GM23338 (cell line): Measurements from ENCODE around the gene BTBD16. TPM values are rescaled to one million over a fixed set of nuclear protein-coding genes. Genes with fewer than 3 reads are reported as not detected.

Experiments used
- ATAC-seq: fragments of 200-7000 bp; cut with Tn5 transposase; 3 replicates; pipeline ENCODE4 v1.9.1; 2020
- DNase-seq: peaks from one replicate; pipeline ENCODE4 v3.0.0-alpha.2; 2015; ENCODE audit warnings: low spot score
- H2AFZ ChIP-seq: fragments of 200-600 bp; sonication (generic); 2 replicates; pipeline ENCODE4 v1.8.0; 2016; ENCODE audit warnings: antibody characterized with exemption, mild to moderate bottlenecking, moderate library complexity
- H3F3A ChIP-seq: fragments of 200-600 bp; sonication (generic); replicated peaks from 2 replicates; pipeline ENCODE4 v1.8.0; 2017; ENCODE audit warnings: antibody characterized with exemption, mixed run types, low read depth
- H3K27ac ChIP-seq: fragments of 200-600 bp; sonication (generic); 2 replicates; pipeline ENCODE4 v1.6.1; 2016; ENCODE audit warnings: low read depth
- H3K27me3 ChIP-seq: fragments of 200-600 bp; sonication (generic); 2 replicates; pipeline ENCODE4 v1.8.0; 2016; ENCODE audit warnings: mild to moderate bottlenecking, mixed run types, moderate library complexity; ENCODE audit not compliant: insufficient read depth
- H3K36me3 ChIP-seq: fragments of 200-600 bp; sonication (generic); 2 replicates; pipeline ENCODE4 v1.8.0; 2016; ENCODE audit warnings: mild to moderate bottlenecking; ENCODE audit not compliant: insufficient read depth
- H3K4me1 ChIP-seq: fragments of 200-600 bp; sonication (generic); 2 replicates; pipeline ENCODE4 v1.8.0; 2016; ENCODE audit warnings: mild to moderate bottlenecking, moderate library complexity; ENCODE audit not compliant: insufficient read depth
- H3K4me2 ChIP-seq: fragments of 200-600 bp; sonication (generic); 2 replicates; pipeline ENCODE4 v1.7.1; 2017; ENCODE audit warnings: mixed run types
- H3K4me3 ChIP-seq: fragments of 200-600 bp; sonication (generic); 2 replicates; pipeline ENCODE4 v1.6.1; 2016; ENCODE audit warnings: mixed run types
- H3K79me2 ChIP-seq: fragments of 200-600 bp; sonication (generic); replicated peaks from 2 replicates; pipeline ENCODE4 v1.8.0; 2017; ENCODE audit warnings: mild to moderate bottlenecking; ENCODE audit not compliant: insufficient read depth
- H3K9me2 ChIP-seq: fragments of 200-600 bp; sonication (generic); 2 replicates; pipeline ENCODE4 v1.8.0; 2017; ENCODE audit not compliant: insufficient read depth
- H4K20me1 ChIP-seq: fragments of 200-600 bp; sonication (generic); replicated peaks from 2 replicates; pipeline ENCODE4 v1.8.0; 2017; ENCODE audit warnings: mild to moderate bottlenecking; ENCODE audit not compliant: insufficient read depth
- H3K27ac Mint-ChIP-seq: 2 replicates; pipeline ENCODE4 v1.8.0; 2020; ENCODE audit warnings: inconsistent platforms, mild to moderate bottlenecking, moderate library complexity, mixed read lengths
- H3K27me3 Mint-ChIP-seq: 3 replicates; pipeline ENCODE4 v1.8.0; 2022; ENCODE audit warnings: low read depth, mild to moderate bottlenecking, moderate library complexity, mixed read lengths, inconsistent platforms; ENCODE audit not compliant: insufficient read depth, poor library complexity
- H3K36me3 Mint-ChIP-seq: 3 replicates; pipeline ENCODE4 v1.8.0; 2021; ENCODE audit warnings: low read depth, mild to moderate bottlenecking, inconsistent platforms, moderate library complexity, mixed read lengths
- H3K4me1 Mint-ChIP-seq: 3 replicates; pipeline ENCODE4 v1.8.0; 2020; ENCODE audit warnings: mild to moderate bottlenecking, inconsistent platforms, mixed read lengths
- H3K4me3 Mint-ChIP-seq: 3 replicates; pipeline ENCODE4 v1.8.0; 2021; ENCODE audit warnings: moderate library complexity, mild to moderate bottlenecking, inconsistent platforms, mixed read lengths
- H3K9me3 Mint-ChIP-seq: 3 replicates; pipeline ENCODE4 v1.8.0; 2020; ENCODE audit warnings: moderate library complexity, mild to moderate bottlenecking, inconsistent platforms, mixed read lengths
- CTCF ChIP-seq, 2 experiments: fragments of 200-600 bp in 1 of 2; sonication (generic) in 1 of 2; conservative IDR thresholded peaks; 2 replicates each; pipeline versions ENCODE4 v1.5.1 to v1.6.1; 2016 to 2017; ENCODE audit warnings: antibody characterized with exemption in 2 of 2, low read depth in 2 of 2, mild to moderate bottlenecking in 2 of 2, moderate library complexity in 1 of 2
- ETS1 ChIP-seq: IDR thresholded peaks from 2 replicates; pipeline ENCODE4 v1.6.1; 2016; ENCODE audit warnings: antibody characterized with exemption
- EZH2phosphoT487 ChIP-seq: fragments of 200-600 bp; sonication (generic); IDR thresholded peaks from one replicate; pipeline ENCODE4 v1.8.1; 2018; ENCODE audit warnings: antibody characterized with exemption; ENCODE audit not compliant: unreplicated experiment
- JUNB ChIP-seq: IDR thresholded peaks from one replicate; pipeline ENCODE4 v1.6.1; 2016; ENCODE audit warnings: antibody characterized with exemption; ENCODE audit not compliant: unreplicated experiment
- NANOG ChIP-seq: IDR thresholded peaks from 2 replicates; pipeline ENCODE4 v1.6.1; 2016; ENCODE audit warnings: antibody characterized with exemption, borderline replicate concordance
- POLR2AphosphoS5 ChIP-seq: IDR thresholded peaks from 2 replicates; pipeline ENCODE4 v1.6.1; 2016; ENCODE audit warnings: antibody characterized with exemption, low read depth
- REST ChIP-seq: IDR thresholded peaks from one replicate; pipeline ENCODE4 v1.6.1; 2018; ENCODE audit warnings: antibody characterized with exemption; ENCODE audit not compliant: unreplicated experiment
- STAT1 ChIP-seq: IDR thresholded peaks from one replicate; pipeline ENCODE4 v1.6.1; 2016; ENCODE audit warnings: antibody characterized with exemption; ENCODE audit not compliant: unreplicated experiment
- ZNF331 ChIP-seq: fragments of 250-450 bp; sonication (Bioruptor Pico); IDR thresholded peaks from 2 replicates; pipeline ENCODE4 v1.5.0; 2020; ENCODE audit warnings: low read depth, mild to moderate bottlenecking, moderate library complexity
- ZNF462 ChIP-seq: fragments of 250-450 bp; sonication (Bioruptor Pico); IDR thresholded peaks from 2 replicates; pipeline ENCODE4 v1.5.0; 2020; ENCODE audit warnings: mild to moderate bottlenecking, moderate library complexity
- polyA plus RNA-seq: library from polyadenylated mRNA; unstranded; fragments of >200 nt; fragmentation: Nextera tagmentation; extraction: Ambion mirVana; gene quantifications from 2 replicates; pipeline ENCODE4 v1.2.1, GENCODE V29; 2016
- total RNA-seq: library from RNA; depleted of rRNA; stranded (reverse); fragments of >200 nt; shearing (Covaris generic); gene quantifications from 2 replicates; pipeline ENCODE4 v1.2.3, GENCODE V29; 2014

The BTBD16 gene
- total and polyA plus RNA-seq, 2 experiments from 2014 or later: not detected

- TF ChIP-seq REST: no peak
- no peak for TF ChIP-seq STAT1
- no peak for TF ChIP-seq ZNF331 (CRISPR knock-in tag)
- no peak for TF ChIP-seq POLR2AphosphoS5
- TF ChIP-seq CTCF (conservative IDR thresholded peaks at IDR 0.05; ENCODE audit: low read depth in 2 of 2): no peak
- no peak for TF ChIP-seq ETS1
- TF ChIP-seq JUNB: no peak
These were observed 50.9 kb downstream of the BTBD16 start (continued) for GRCh38 chr10:122321960-122322359.

GRCh38 chr10:122323189-122323588 lies 52.1 kb downstream of the BTBD16 start:
- ATAC-seq (no peak), DNase-seq (no peak)
- Histone ChIP-seq H3K9me2 (peaks cover 14% of the 10 kb centered on the region; the same call in 1 of the 2 replicates), H4K20me1 (no peaks in the 10 kb centered on the region), H3K4me3 (no peak overlapping the region), H3K4me2 (no peak overlapping the region), H3K79me2 (no peaks in the 10 kb centered on the region), H2AFZ (no peak overlapping the region), H3K36me3 (no peaks in the 10 kb centered on the region), H3K27me3 (no peaks in the 10 kb centered on the region), H3K27ac (no peak overlapping the region), H3K4me1 (no peaks in the 10 kb centered on the region), H3F3A (no peaks in the 10 kb centered on the region)
- Mint-ChIP-seq H3K36me3 (no peaks in the 10 kb centered on the region), H3K9me3 (no peaks in the 10 kb centered on the region; the same call in 2 of the 3 replicates), H3K4me3 (no peak overlapping the region), H3K4me1 (peaks cover 4% of the 10 kb centered on the region; the same call in 1 of the 3 replicates), H3K27ac (no peak overlapping the region), H3K27me3 (peaks cover 4% of the 10 kb centered on the region)
- TF ChIP-seq ZNF462 (no peak), POLR2AphosphoS5 (no peak), NANOG (no peak), JUNB (no peak), EZH2phosphoT487 (no peak)
